Prostate gland (tissue), 2 donors: ENCODE measurements around the gene VENTX.

Experiments
- CTCF ChIP-seq, 4 experiments: fragments of 200-600 bp in 2 of 4; fragments of 450-650 bp in 2 of 4; sonication (generic) in 2 of 4; IDR thresholded peaks; 1 replicate in 3 of 4; 2 replicates in 1 of 4; pipeline ENCODE4 v1.5.1; 2016 to 2019; ENCODE audit warnings: antibody characterized with exemption in 4 of 4, mild to moderate bottlenecking in 2 of 4, moderate library complexity in 2 of 4
- POLR2A ChIP-seq: fragments of 450-650 bp; IDR thresholded peaks from one replicate; pipeline ENCODE4 v1.6.1; 2016; ENCODE audit warnings: antibody characterized with exemption, mild to moderate bottlenecking
- POLR2AphosphoS5 ChIP-seq: sonication (generic); formaldehyde crosslinking; IDR thresholded peaks from one replicate; pipeline ENCODE4 v1.6.1; 2017; ENCODE audit warnings: antibody characterized with exemption

- TF ChIP-seq CTCF (IDR thresholded peaks at IDR 0.05), result no peak
- TF ChIP-seq POLR2AphosphoS5, result no peak
- no peak for TF ChIP-seq POLR2A
Observed at GRCh38 chr10:133196221-133196915, 41.3 kb upstream of the VENTX start.
